ENCODE measurements around the gene ARMC5.

DNA sequence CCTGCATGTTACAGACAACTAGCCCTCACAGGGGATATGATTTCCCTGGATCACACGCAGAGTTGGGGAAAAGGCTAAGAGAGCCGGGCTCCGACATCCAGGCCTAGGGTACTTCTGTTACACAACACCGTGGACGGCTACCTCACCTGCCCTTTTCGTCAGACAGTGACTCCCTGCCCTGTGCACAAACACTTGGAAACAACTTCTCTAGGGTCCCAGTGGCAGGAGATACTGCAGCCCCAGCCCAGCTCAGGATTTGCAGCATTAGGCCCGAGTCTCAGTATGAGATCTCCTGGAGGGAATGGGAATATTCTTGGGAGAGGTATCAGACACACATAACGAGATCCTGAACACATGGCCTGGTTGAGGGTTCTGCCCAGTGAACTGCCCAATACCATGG lies 40.6 kb downstream of the ARMC5 start:
- TF ChIP-seq, protein P1, sequence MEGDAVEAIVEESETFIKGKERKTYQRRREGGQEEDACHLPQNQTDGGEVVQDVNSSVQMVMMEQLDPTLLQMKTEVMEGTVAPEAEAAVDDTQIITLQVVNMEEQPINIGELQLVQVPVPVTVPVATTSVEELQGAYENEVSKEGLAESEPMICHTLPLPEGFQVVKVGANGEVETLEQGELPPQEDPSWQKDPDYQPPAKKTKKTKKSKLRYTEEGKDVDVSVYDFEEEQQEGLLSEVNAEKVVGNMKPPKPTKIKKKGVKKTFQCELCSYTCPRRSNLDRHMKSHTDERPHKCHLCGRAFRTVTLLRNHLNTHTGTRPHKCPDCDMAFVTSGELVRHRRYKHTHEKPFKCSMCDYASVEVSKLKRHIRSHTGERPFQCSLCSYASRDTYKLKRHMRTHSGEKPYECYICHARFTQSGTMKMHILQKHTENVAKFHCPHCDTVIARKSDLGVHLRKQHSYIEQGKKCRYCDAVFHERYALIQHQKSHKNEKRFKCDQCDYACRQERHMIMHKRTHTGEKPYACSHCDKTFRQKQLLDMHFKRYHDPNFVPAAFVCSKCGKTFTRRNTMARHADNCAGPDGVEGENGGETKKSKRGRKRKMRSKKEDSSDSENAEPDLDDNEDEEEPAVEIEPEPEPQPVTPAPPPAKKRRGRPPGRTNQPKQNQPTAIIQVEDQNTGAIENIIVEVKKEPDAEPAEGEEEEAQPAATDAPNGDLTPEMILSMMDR (IDR thresholded peaks at IDR 0.05; ENCODE audit: low read depth, low read length), result no peak
- no peak for TF ChIP-seq EZH2phosphoT487 (IDR thresholded peaks at IDR 0.05; ENCODE audit: low read depth)
